AG04449 (cell line): ENCODE measurements around the gene TCFL5.

Experiments
- CTCF ChIA-PET: fragments of 350-600 bp; formaldehyde crosslinking; extraction: SDS; loops from one replicate; lab custom pipeline; 2021; ENCODE audit warnings: antibody characterized with exemption; lab: Yijun Ruan, JAX
- POLR2A ChIA-PET: fragments of 400-600, 350-600 bp; formaldehyde crosslinking; extraction: SDS; loops from one replicate; lab custom pipeline; 2020; ENCODE audit warnings: antibody characterized with exemption, inconsistent platforms; lab: Yijun Ruan, JAX
- DNase-seq: peaks from one replicate; pipeline ENCODE4 v3.0.0-alpha.2; 2010; ENCODE audit warnings: low read depth, low spot score
- H3K4me3 ChIP-seq: 2 replicates; pipeline ENCODE4 v1.5.1; 2011; ENCODE audit warnings: low read depth, mild to moderate bottlenecking, control low read depth, low read length
- TF ChIP-seq, protein P1 (sequence below): IDR thresholded peaks from one replicate; pipeline ENCODE4 v1.5.1; 2011; ENCODE audit warnings: mild to moderate bottlenecking, moderate library complexity, low read length, control low read depth, inconsistent platforms; ENCODE audit not compliant: insufficient read depth; ENCODE audit errors: missing control alignments

Gene TCFL5

DNA sequence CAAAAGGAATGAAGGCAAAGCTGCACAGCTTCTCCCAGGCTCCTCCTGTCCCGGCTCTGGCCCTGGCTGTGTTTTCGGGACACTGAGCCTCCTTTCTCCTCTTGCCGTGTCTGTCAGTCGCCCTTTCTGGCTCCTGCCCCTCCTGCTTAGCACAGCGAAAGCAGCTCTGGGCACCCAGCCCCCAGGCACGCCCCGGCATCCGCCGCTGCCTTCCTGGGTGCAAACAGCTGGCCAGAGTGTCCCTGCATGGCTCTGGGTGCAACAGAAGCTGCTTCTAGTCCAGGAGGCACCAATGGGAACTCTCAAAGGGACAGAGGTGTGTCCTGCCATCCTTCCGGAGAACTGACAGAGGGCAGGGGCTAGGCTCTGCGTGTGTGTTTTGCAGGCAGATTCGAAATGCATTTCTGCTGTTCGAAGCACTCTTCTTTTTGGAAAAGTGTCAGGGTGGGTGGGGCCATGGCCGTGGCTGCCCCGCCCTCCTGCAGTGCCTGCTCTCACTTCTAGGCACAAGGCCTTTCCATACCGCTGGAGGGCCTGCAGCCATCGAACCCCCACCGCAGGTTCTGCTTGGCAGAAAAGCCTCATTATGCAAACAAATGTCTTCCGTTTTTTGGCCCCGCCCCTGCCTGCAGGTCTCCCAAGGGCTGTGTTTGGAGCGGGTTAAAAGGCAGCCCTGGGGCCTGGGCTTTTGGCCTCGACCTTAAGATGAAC lies 29.3 kb downstream of the TCFL5 start:
- H3K4me3 ChIP-seq = no peak overlapping the region
- POLR2A ChIA-PET = no interaction called here
- CTCF ChIA-PET = interaction anchor here (2.0 to 2.7 kb wide), 2 partner anchors 10 to 24 kb away, joined by 8 to 9 read pairs; no protein-coding TSS in a partner anchor
- DNase-seq = no peak
- TF ChIP-seq, protein P1, sequence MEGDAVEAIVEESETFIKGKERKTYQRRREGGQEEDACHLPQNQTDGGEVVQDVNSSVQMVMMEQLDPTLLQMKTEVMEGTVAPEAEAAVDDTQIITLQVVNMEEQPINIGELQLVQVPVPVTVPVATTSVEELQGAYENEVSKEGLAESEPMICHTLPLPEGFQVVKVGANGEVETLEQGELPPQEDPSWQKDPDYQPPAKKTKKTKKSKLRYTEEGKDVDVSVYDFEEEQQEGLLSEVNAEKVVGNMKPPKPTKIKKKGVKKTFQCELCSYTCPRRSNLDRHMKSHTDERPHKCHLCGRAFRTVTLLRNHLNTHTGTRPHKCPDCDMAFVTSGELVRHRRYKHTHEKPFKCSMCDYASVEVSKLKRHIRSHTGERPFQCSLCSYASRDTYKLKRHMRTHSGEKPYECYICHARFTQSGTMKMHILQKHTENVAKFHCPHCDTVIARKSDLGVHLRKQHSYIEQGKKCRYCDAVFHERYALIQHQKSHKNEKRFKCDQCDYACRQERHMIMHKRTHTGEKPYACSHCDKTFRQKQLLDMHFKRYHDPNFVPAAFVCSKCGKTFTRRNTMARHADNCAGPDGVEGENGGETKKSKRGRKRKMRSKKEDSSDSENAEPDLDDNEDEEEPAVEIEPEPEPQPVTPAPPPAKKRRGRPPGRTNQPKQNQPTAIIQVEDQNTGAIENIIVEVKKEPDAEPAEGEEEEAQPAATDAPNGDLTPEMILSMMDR = no peak

DNA sequence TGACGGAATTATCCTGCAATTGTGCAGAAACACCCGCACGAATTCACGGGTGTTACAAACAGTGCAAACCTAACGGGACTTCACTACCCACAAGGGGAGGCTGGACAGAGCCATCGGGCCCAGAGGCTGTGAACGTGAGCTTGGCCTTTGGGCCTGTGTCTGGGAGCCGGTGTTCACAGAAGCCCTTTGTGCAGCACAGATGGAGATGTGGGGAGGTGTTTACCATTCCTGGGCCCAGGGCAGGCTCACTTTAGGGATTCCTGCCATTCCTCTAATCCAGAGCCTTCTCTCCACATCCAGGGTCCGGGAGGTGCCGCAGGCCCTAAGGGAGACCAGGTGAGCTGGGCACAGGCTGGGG lies 29.8 kb downstream of the TCFL5 start:
- DNase-seq = no peak
- TF ChIP-seq, protein P1 = no peak
- H3K4me3 ChIP-seq = no peak overlapping the region
- CTCF ChIA-PET = interaction anchor here (2.0 to 2.7 kb wide), 2 partner anchors 9 to 24 kb away, joined by 8 to 9 read pairs; no protein-coding TSS in a partner anchor
- POLR2A ChIA-PET = no interaction called here

DNA sequence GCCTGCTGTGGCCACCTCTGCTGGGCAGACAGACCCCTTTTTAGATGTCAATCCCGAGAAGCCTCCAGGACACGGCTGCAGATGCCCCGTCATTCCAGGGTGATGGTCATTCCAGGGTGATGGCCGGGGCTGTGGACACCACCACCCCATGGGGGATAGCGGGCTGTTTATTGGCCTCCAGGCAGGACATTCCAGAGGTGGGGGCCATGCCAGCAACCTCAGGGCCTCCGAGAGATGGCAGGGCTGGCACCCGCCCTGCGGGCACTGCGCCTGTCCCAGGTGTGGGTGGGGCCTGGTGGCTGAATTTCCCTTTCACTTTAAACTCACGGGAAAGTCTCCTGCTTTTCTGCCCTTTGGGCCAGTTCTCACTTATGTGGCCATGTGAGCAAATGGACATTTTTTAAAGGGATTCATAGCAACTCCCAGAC lies 30.2 kb downstream of the TCFL5 start:
- DNase-seq = no peak
- ChIA-PET POLR2A (no interaction called here), CTCF (interaction anchor here (2.0 to 2.7 kb wide), 2 partner anchors 9 to 23 kb away, joined by 8 to 9 read pairs; no protein-coding TSS in a partner anchor)

DNA sequence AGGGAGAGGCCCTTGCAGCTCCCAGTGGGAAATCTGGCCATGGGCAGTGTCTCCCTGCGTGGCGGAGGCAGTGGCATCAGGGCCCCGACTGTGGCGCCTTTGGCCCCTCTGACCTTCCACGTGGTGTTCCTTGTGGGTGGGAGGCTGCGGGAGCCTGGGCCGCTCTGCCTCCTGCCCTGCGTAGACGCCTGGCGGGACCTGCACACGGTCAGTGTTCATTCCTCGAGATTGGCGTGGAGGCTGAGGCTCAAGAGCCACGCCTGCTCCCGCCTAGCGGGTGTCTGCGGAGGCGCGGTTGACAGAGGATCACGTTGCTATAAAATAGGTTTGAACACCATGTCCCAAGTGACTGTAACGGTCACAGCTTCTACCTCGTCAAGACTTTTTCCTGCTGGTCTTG lies 30.8 kb downstream of the TCFL5 start:
- DNase-seq = no peak
- CTCF ChIA-PET = interaction anchor here (2.0 kb wide), 1 partner anchor 23 kb away, joined by 8 read pairs; no protein-coding TSS in a partner anchor

More for the DNA sequence above, 30.2 kb downstream of the TCFL5 start:
- no peak overlapping the region for H3K4me3 ChIP-seq
- TF ChIP-seq, protein P1 = no peak

DNA sequence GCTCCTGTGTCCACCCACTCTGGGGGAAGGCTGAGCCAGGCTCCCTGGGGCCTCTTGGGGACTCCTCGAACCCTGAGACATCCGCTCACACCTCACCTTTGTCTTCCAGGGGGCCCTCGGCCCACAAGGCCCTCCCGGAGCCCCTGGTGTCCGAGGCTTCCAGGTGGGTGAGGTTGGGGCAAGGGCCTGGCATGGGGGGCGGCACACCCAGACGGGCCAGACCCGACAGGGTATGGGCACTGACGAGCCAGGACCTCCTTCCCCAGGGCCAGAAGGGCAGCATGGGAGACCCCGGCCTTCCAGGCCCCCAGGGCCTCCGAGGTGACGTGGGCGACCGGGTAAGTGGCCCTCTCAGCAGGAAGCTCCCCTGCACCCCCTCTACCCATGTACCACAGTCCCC lies 31.4 kb downstream of the TCFL5 start:
- no peak for DNase-seq
- TF ChIP-seq, protein P1 = no peak
- H3K4me3 ChIP-seq = no peak overlapping the region
- ChIA-PET POLR2A (no interaction called here), CTCF (interaction anchor here (2.0 kb wide), 1 partner anchor 22 kb away, joined by 8 read pairs; no protein-coding TSS in a partner anchor)

More for the DNA sequence above, 30.8 kb downstream of the TCFL5 start:
- no peak overlapping the region for H3K4me3 ChIP-seq
- TF ChIP-seq, protein P1 = no peak
- POLR2A ChIA-PET = no interaction called here

DNA sequence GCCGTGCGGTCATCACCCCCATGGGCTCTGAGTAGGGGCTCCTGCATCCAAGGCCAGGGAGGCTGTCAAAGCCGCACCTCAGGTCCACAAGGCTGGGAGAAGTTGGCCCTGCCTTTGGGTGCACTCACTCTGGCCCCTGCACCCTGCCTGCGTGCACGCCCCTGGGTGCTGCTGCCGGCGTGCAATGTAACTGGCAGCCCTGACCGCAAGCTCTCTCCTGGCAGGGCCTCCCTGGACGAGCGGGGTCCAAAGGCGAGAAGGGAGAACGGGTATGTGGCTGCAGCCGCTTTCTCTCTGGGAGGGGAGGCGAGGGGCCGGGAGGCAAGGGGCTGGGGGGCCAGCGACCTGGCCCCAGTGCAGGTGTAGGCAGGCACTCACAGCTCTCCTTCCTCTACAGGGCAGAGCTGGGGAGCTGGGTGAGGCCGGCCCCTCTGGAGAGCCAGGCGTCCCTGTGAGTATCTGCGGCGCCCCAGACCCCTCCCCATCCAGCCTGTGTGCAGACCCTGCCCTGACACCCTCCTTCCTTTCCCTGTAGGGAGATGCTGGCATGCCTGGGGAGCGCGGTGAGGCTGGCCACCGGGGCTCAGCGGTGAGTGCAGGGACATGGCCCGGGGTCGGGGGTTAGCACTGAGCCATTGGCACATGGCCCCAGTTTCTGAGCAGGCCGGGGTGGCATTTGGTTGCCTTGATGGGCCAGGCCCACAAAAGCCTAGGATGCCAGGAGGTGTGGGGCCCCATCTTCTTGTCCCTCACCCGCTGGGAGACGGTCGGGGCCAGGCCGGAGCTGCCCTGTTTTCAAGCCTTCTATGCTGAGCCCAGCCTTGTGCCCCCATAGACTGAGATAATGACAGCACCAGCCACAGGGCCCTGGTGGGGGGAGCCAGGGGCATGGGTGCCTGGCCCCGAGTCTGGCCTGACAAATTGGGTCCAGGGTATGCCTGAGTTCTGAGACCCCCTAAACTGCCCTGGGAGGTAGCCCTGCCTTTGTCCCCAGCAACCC lies 32.1 kb downstream of the TCFL5 start:
- POLR2A ChIA-PET = no interaction called here
- CTCF ChIA-PET = interaction anchor here (8.2 kb wide), 1 partner anchor 21 kb away, joined by 43 read pairs; no protein-coding TSS in a partner anchor

More for the DNA sequence above, 32.1 kb downstream of the TCFL5 start:
- TF ChIP-seq, protein P1 = no peak
- DNase-seq = no peak
- H3K4me3 ChIP-seq = no peak overlapping the region
